GM13977 (cell line): ENCODE measurements around the gene SLC9A6.

Source experiments
- DNase-seq: peaks from one replicate; pipeline ENCODE4 v3.0.0; 2012; ENCODE audit warnings: low spot score
- CTCF ChIP-seq: IDR thresholded peaks from 2 replicates; pipeline ENCODE4 v1.5.1; 2012; ENCODE audit warnings: mild to moderate bottlenecking, control low read depth; ENCODE audit not compliant: insufficient read depth; ENCODE audit errors: extremely low read depth, missing control alignments
- in situ Hi-C: fragments of 300-500 bp; cut with MboI; formaldehyde crosslinking; loops from one replicate; pipeline ENCODE4 v1.12.0; 2022; ENCODE audit warnings: low sequenced_read_pairs, low pct_unique_long_range_greater_than_20kb, mixed read lengths, inconsistent platforms; ENCODE audit not compliant: unreplicated experiment

The SLC9A6 gene

GRCh38 chrX:136034668-136035067 is 49.4 kb downstream of the SLC9A6 start:
- no peak for TF ChIP-seq CTCF
- in situ Hi-C loops = loop anchor here (25.0 kb wide), 1 partner anchor 228 kb away; the partner anchor contains the start of gene MAP7D3
- no peak for DNase-seq

- in situ Hi-C loops = loop anchor here (25.0 kb wide), 1 partner anchor 227 kb away; the partner anchor contains the start of gene MAP7D3
- DNase-seq = no peak
- no peak for TF ChIP-seq CTCF
These were observed 50.4 kb downstream of the SLC9A6 start for GRCh38 chrX:136035663-136036062.

- DNase-seq = no peak
- TF ChIP-seq CTCF = no peak
- in situ Hi-C loops = loop anchor here (25.0 kb wide), 1 partner anchor 223 kb away; the partner anchor contains the start of gene MAP7D3
These were observed 54.2 kb downstream of the SLC9A6 start for GRCh38 chrX:136039485-136039884.

- in situ Hi-C loops = loop anchor here (25.0 kb wide), 1 partner anchor 222 kb away; the partner anchor contains the start of gene MAP7D3
These were observed 54.7 kb downstream of the SLC9A6 start for GRCh38 chrX:136039968-136040367.

GRCh38 chrX:136041254-136041812 is 56.1 kb downstream of the SLC9A6 start:
- DNase-seq = no peak
- no peak for TF ChIP-seq CTCF
- in situ Hi-C loops = loop anchor here (25.0 kb wide), 1 partner anchor 221 kb away; the partner anchor contains the start of gene MAP7D3

More at GRCh38 chrX:136039968-136040367, 54.7 kb downstream of the SLC9A6 start:
- TF ChIP-seq CTCF = no peak
- DNase-seq = no peak

GRCh38 chrX:136045008-136045407 is 59.8 kb downstream of the SLC9A6 start:
- in situ Hi-C loops = loop anchor here (25.0 kb wide), 1 partner anchor 217 kb away; the partner anchor contains the start of gene MAP7D3
- no peak for TF ChIP-seq CTCF

More at GRCh38 chrX:136045008-136045407, 59.8 kb downstream of the SLC9A6 start:
- no peak for DNase-seq
